Measurements from ENCODE around the gene TEX2.
A peak's percentile ranks its signal among the peaks of the same experiment; 100 is the strongest.
"Not testable (repeated sequence)": the region's sequence is repeated elsewhere in the genome, so short reads cannot be mapped to it uniquely, and the experiment has no call there.

TEX2 gene

GRCh38 chr17:64264891-64265290 lies 1.8 kb upstream of the TEX2 start:
- no peak for DNase-seq (ENCODE audit: low read depth)

GRCh38 chr17:64262198-64262999 lies 661 bp downstream of the TEX2 start:
- no peak for DNase-seq (ENCODE audit: low read depth)

GRCh38 chr17:64261417-64262145 lies 1.5 kb downstream of the TEX2 start:
- no peak for DNase-seq (ENCODE audit: low read depth)

- no peak for DNase-seq (ENCODE audit: low read depth)
Observed at GRCh38 chr17:64260886-64261285, 2.2 kb downstream of the TEX2 start.

DNA sequence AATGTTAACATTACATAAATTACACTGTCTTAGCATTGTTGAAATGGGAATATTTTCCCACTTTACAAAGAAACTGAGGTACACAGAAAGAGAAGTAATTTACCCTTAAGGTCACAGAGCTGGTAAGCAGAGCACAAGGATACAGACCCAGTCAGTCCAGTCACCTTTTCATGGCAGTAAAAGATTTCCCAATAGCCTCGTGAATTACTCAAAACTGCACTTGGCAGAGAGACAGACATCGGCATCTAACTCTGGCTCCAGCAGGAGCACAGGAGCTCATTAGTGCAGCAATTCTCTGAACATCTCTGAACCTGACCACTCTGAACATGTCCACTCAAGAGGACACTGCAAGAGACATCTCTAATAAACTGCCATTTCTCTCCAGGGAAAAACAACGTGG lies 3.1 kb downstream of the TEX2 start:
- DNase-seq (ENCODE audit: low read depth): peak; percentile 78

GRCh38 chr17:64259426-64259825 lies 3.6 kb downstream of the TEX2 start:
- DNase-seq (ENCODE audit: low read depth): no peak

DNA sequence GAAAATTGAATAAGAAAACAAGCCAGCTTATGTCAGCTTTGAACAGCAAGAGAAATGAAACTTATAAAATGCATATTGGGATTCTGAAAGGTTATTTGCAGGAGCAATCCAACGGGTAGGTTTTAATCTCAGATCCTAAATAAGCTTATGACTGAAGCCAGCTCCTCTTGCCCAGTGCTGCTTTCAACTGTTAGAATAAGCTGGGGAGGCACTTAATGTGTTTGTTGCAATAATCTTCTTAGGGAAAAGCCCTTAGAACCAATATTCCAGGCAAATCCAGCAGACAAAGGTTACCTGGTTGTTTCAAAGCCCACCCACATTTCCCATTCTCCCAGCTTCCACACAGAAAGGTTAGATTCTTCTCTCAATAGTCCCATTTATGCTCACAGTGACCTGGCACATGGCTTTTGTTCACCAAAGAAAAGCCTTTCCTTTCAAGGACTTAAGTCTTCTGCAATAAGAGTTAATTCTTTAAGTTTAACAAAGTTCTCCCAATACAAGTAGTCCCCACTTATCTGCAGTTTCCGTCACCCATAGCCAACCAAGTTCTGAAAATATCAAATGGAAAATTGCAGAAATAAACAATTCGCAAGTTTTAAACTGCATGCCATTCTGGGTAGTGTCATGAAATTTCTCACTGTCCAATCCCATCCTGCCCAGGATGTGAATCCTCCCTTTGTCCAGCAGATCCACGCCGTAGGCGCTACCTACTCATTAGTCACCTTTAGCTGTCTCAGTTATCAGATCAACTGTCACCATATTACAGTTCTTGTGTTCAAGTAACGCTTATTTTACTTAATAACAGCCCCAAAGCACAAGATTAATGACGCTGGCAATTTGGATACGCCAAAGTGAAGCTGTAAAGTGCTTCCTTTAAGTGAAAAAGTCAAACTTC lies 5.9 kb downstream of the TEX2 start:
- no peak for DNase-seq (ENCODE audit: low read depth)

DNA sequence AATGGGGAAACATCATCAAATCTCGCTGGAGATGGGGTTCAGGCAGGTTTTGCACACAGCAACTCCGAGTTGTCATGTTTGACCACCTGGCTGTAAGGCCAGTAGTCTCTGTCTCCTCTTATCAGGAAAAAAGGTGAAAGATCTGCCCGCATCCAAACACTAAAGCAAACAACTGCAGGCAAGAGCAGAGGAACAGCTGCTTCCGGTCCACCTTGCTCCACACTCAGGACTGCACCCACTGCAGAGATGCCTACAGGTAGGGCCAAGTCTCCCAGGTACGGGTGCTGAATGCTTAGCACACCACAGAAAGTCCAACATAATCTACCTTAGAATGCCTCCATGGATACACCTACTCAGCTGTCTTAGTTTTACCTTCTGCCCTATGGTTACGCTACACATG lies 7.3 kb downstream of the TEX2 start:
- DNase-seq (ENCODE audit: low read depth): no peak

DNA sequence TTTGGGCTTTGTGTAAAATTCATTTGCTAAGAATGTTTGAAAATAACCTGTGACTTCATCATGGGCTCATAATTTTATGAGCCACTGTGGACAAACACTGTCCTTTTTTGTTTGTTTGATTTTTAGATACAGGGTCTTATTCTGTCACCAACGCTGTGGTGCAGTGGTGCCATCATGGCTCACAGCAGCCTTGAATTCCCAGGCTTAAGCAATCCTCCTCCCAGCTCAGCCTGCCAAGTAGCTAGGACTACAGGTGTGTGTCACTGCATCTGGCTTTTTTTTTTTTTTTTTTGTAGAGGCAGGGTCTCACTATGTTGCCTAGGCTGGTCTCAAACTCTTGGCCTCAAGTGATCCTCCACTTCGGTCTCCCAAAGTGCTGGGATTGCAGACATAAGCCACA lies 8.3 kb downstream of the TEX2 start:
- DNase-seq (ENCODE audit: low read depth): no peak

DNA sequence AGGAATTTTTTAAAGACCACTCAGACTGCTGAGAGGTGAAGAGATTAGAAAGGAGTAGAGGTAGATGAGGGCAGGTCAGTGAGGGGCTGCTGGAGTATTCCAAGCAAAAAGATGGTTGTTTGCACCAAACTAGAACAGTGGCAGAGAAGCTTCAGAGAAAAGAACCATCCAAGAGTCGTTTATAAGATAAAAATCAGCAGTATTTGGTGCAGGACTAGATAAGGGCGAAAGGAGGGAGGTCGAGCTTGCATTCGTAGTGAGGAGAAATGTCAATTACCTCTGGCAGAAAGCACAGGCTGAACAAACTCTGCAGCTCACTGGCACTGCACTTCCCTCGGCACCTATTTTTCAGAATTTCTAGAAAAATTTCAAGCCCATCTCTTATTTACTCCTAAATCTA lies 9.6 kb downstream of the TEX2 start:
- DNase-seq (ENCODE audit: low read depth): no peak

GRCh38 chr17:64252831-64253230 lies 10.2 kb downstream of the TEX2 start:
- no peak for DNase-seq (ENCODE audit: low read depth)

- no peak for DNase-seq (ENCODE audit: low read depth)
Observed at GRCh38 chr17:64250233-64250835, 12.7 kb downstream of the TEX2 start.

DNA sequence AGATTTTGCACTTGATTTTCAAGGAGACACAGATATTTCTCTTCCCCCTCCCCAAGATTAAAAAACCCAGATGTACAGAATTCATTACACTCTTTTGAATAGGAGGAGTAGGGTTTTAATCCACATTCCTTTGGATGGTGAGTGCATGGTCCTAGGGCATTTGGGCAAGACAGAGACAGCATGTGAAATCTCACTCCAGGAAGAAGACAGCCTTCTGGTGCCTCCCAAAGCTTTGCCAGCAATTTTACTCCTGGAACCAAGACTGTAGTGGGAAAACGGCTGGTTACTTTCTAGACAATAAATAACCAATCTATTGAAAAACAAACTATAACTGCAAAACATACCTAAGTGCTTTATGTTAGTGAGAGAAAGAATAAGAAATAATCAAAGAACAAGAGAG lies 15.2 kb downstream of the TEX2 start:
- no peak for DNase-seq (ENCODE audit: low read depth)

GRCh38 chr17:64245218-64246145 lies 17.6 kb downstream of the TEX2 start:
- DNase-seq (ENCODE audit: low read depth): no peak

DNA sequence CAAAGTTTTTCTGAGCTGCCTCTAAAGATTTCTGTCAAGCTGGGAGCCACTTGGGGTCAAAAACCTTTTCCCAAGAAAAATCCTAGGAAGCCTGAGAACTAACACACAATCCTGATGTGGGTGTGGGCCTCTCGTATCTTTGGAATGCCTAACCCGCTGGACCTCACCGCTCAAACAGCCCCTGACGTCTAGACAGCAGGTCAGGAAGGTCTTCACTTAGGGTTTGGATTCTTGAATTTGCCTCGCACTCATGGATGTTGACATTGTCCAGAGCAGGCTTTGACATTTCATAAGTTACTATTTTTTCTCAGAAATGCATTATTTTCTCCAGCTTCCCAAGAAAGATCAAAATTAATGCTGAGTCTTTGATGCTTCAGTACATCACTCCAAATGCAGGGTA lies 18.9 kb downstream of the TEX2 start:
- DNase-seq (ENCODE audit: low read depth): no peak

DNA sequence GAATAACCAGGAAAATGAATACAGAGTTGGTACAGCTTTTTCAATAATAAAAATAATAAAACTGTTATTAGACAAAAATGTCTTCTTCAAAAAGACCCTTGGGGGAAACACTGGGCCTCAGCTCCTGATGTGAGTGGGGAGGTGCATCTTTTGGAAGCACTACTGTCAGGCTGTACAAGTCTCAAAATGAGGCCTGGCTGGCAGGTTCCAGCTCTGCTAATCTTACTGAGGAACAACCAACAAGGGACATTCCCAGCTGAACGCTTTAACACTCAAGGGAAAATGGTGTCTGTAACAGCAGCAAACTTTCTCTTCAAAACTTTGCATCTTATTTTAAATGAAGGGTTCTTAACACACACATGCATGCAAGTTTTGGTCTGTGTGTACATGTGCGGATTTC lies 19.7 kb downstream of the TEX2 start:
- no peak for DNase-seq (ENCODE audit: low read depth)

DNA sequence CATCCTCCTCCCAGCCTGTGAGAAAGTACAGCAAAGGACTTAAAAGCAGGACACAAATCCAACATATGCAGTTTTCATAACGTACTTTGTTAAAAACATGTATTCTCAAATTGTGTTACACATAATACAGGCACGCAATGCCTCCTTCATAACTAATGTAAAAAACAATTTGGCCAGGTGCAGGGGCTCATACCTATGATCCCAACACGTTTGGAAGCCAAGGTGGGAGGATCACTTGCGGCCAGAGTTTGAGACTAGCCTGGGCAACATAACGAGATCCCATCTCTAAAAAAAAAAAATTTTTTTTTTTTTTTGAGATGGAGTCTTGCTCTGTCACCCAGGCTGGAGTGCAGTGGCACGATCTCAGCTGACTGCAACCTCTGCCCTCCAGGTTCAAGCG lies 20.4 kb downstream of the TEX2 start:
- no peak for DNase-seq (ENCODE audit: low read depth)

DNA sequence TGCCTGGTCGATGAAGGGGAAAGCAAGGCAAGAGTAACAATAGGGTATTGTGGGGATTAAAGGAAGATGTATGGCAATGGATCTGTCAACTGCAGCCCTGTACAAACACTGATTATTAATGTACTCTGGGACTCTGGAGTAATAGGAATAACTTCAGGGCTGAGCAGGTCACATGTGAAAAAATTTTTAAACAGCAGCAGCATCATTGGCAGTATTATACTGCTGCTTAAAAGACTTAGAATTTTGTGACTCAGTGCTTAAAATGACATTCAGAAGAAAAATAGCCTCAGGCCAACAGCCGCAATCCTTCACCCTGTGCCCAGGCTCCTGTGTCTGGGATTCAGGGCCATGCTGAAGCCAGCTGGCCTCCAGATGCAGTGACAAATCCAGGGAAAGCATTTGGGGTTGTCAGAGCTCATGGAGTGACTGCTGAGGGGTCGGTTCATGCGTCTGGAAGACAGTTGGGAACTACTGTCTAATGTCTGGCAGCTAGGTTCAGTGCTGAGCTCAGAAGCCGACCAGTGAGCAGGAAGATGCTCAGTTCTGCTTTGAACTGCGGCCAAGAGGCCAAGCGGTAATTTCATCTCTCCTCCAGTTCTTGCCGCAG lies 22.2 kb downstream of the TEX2 start:
- peak; percentile 98 for DNase-seq (ENCODE audit: low read depth)

GRCh38 chr17:64240261-64240740 lies 22.8 kb downstream of the TEX2 start:
- no peak for DNase-seq (ENCODE audit: low read depth)

DNA sequence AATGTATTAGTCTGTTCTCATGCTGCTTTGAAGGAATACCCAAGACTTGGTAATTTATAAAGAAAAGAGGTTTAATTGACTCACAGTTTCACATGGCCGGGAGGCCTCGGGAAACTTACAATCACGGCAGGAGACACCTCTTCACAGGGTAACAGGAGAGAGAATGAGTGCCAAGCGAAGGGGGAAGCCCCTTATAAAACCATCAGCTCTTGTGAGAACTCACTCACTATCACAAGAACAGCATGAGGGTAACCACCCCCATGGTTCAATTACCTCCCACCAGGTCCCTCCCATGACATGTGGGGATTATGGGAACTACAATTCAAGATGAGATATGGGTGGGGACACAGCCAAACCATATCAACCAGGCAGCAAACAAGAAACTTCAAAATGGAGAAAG lies 24.6 kb downstream of the TEX2 start:
- DNase-seq (ENCODE audit: low read depth): not testable (repeated sequence)

All from GM04504 (cell line).